GM12872 (cell line): ENCODE measurements around the gene PSMC3.

ENCODE experiments used
- CTCF ChIP-seq: IDR thresholded peaks from 3 replicates; pipeline ENCODE4 v1.5.1; 2011; ENCODE audit warnings: low read depth, mild to moderate bottlenecking, low read length, moderate library complexity; ENCODE audit not compliant: insufficient read depth

The PSMC3 gene

GRCh38 chr11:47417712-47418111, 8.5 kb downstream of the PSMC3 start:
- no peak for TF ChIP-seq CTCF

- no peak for TF ChIP-seq CTCF
Measured at GRCh38 chr11:47415949-47416472, 10.2 kb downstream of the PSMC3 start.

- no peak for TF ChIP-seq CTCF
Measured at GRCh38 chr11:47415091-47415854, 11.0 kb downstream of the PSMC3 start.

- no peak for TF ChIP-seq CTCF
Measured at GRCh38 chr11:47414685-47415070, 11.6 kb downstream of the PSMC3 start.

- TF ChIP-seq CTCF = no peak
Measured at GRCh38 chr11:47413908-47414684, 12.1 kb downstream of the PSMC3 start.

GRCh38 chr11:47413351-47413750, 12.9 kb downstream of the PSMC3 start:
- TF ChIP-seq CTCF = no peak

- peak; percentile 96 for TF ChIP-seq CTCF
Measured at GRCh38 chr11:47411884-47412746, 14.1 kb downstream of the PSMC3 start.
